Prostate gland (tissue), 2 donors: ENCODE results near the gene ASIP. TPM values are rescaled to one million over a fixed set of nuclear protein-coding genes. Genes with fewer than 3 reads are reported as not detected.
A peak's percentile ranks its signal among the peaks of the same experiment; 100 is the strongest.

Experiments
- DNase-seq: peaks from one replicate; pipeline ENCODE4 v3.0.0-alpha.2; 2019; ENCODE audit warnings: low spot score
- H3K27ac ChIP-seq, 2 donors: fragments of 200-600 bp; sonication (generic); 2 replicates each; pipeline ENCODE4 v1.5.1; 2017 to 2019
- H3K27me3 ChIP-seq: fragments of 200-600 bp; sonication (generic); replicated peaks from 2 replicates; pipeline ENCODE4 v1.5.1; 2019; ENCODE audit not compliant: insufficient read depth
- H3K36me3 ChIP-seq, 2 donors: fragments of 200-600 bp; sonication (generic); 1 replicate in 1 of 2; 2 replicates in 1 of 2; pipeline versions ENCODE4 v1.5.1 to v1.8.1; 2017 to 2019
- H3K4me1 ChIP-seq: fragments of 200-600 bp; sonication (generic); replicated peaks from 2 replicates; pipeline ENCODE4 v1.5.1; 2019
- H3K4me3 ChIP-seq, 2 donors: fragments of 200-600 bp; sonication (generic); 2 replicates each; pipeline ENCODE4 v1.5.1; 2017 to 2019
- H3K9me3 ChIP-seq: fragments of 200-600 bp; sonication (generic); 2 replicates; pipeline ENCODE4 v1.5.1; 2017
- POLR2A ChIP-seq: fragments of 450-650 bp; IDR thresholded peaks from one replicate; pipeline ENCODE4 v1.6.1; 2016; ENCODE audit warnings: antibody characterized with exemption, mild to moderate bottlenecking
- POLR2AphosphoS5 ChIP-seq: sonication (generic); formaldehyde crosslinking; IDR thresholded peaks from one replicate; pipeline ENCODE4 v1.6.1; 2017; ENCODE audit warnings: antibody characterized with exemption
- WGBS: methylation state at CpG from one replicate; pipeline ENCODE4 v1.1.5; 2018; 5-methylcytosine and 5-hydroxymethylcytosine counted together
- intact Hi-C: fragments of 100-400 bp; cut with DNase I; formaldehyde crosslinking; loops from one replicate; pipeline ENCODE4 v1.14.2; 2022
- total RNA-seq, 2 donors: library from RNA; depleted of rRNA; stranded (reverse); fragments of >200 nt; gene quantifications; one replicate each; pipeline ENCODE4 v1.1.0, GENCODE V29; 2016
- TF ChIP-seq, protein P1 (sequence below), 4 experiments: fragments of 200-600 bp in 2 of 4; fragments of 450-650 bp in 2 of 4; sonication (generic) in 2 of 4; IDR thresholded peaks; 1 replicate in 3 of 4; 2 replicates in 1 of 4; pipeline ENCODE4 v1.5.1; 2016 to 2019; ENCODE audit warnings: antibody characterized with exemption in 4 of 4, mild to moderate bottlenecking in 2 of 4, moderate library complexity in 2 of 4

ASIP gene
- total RNA-seq, 2 donors from 2014 or later: 3.6 TPM; not detected in 1

DNA sequence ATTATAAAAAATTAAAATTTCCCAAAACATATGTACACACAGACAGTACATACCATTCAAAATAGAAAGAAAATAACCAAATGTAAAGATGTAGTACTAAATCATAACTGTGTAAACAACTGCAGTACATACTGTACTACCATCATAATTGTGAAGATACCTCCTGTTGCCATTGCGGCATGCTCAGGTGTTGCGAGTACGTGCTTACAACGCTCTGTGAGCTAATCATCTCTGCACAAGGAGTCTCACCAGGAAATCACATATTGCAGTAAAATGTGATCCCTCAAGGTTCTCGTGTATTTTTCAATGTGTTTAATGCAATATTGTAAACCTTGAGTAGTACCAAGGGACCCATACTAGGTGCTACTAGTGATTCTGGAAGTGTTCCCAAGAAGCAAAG, 22.9 kb downstream of the ASIP start:
- WGBS: 88% methylated on average over 5 of the region's 5 CpGs
- H3K4me3 ChIP-seq: no peak overlapping the region
- intact Hi-C loops: no loop called here
- no peaks in the 10 kb centered on the region for H3K27me3 ChIP-seq
- H3K27ac ChIP-seq: no peak overlapping the region
- no peak for DNase-seq
- TF ChIP-seq POLR2AphosphoS5 (peak; percentile 23), POLR2A (no peak)
- TF ChIP-seq, protein P1, sequence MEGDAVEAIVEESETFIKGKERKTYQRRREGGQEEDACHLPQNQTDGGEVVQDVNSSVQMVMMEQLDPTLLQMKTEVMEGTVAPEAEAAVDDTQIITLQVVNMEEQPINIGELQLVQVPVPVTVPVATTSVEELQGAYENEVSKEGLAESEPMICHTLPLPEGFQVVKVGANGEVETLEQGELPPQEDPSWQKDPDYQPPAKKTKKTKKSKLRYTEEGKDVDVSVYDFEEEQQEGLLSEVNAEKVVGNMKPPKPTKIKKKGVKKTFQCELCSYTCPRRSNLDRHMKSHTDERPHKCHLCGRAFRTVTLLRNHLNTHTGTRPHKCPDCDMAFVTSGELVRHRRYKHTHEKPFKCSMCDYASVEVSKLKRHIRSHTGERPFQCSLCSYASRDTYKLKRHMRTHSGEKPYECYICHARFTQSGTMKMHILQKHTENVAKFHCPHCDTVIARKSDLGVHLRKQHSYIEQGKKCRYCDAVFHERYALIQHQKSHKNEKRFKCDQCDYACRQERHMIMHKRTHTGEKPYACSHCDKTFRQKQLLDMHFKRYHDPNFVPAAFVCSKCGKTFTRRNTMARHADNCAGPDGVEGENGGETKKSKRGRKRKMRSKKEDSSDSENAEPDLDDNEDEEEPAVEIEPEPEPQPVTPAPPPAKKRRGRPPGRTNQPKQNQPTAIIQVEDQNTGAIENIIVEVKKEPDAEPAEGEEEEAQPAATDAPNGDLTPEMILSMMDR (IDR thresholded peaks at IDR 0.05): no peak
- H3K4me1 ChIP-seq: no peaks in the 10 kb centered on the region
- no peaks in the 10 kb centered on the region for H3K36me3 ChIP-seq
- H3K9me3 ChIP-seq: no peaks in the 10 kb centered on the region

DNA sequence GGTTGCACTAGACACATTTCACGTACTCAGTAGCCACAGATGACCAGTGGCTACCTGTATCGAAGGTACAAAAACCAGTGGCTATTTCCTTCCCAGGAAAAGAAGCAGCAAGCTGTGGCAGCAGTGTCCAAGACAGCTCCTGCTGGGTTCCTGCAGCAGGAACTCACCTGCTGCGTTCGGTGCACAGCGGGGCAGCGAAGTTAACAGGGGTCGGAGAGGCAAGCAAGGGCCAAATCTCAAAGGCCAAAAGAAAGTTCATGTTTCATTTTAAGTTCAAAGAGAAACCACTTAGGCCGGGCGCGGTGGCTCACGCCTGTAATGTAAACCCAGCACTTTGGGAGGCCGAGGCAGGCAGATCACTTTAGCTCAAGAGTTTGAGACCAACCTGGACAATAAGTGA, 26.9 kb downstream of the ASIP start:
- DNase-seq: no peak
- intact Hi-C loops: no loop called here
- TF ChIP-seq POLR2A: no peak
- no peak for TF ChIP-seq POLR2AphosphoS5
- TF ChIP-seq, protein P1 (IDR thresholded peaks at IDR 0.05): no peak
- Histone ChIP-seq H3K9me3 (no peaks in the 10 kb centered on the region), H3K27me3 (no peaks in the 10 kb centered on the region), H3K36me3 (no peaks in the 10 kb centered on the region), H3K4me1 (no peaks in the 10 kb centered on the region), H3K4me3 (no peak overlapping the region), H3K27ac (peak overlapping the region in 1 of 2 donors; percentile 90)
- WGBS: 95% methylated on average over 12 of the region's 12 CpGs

DNA sequence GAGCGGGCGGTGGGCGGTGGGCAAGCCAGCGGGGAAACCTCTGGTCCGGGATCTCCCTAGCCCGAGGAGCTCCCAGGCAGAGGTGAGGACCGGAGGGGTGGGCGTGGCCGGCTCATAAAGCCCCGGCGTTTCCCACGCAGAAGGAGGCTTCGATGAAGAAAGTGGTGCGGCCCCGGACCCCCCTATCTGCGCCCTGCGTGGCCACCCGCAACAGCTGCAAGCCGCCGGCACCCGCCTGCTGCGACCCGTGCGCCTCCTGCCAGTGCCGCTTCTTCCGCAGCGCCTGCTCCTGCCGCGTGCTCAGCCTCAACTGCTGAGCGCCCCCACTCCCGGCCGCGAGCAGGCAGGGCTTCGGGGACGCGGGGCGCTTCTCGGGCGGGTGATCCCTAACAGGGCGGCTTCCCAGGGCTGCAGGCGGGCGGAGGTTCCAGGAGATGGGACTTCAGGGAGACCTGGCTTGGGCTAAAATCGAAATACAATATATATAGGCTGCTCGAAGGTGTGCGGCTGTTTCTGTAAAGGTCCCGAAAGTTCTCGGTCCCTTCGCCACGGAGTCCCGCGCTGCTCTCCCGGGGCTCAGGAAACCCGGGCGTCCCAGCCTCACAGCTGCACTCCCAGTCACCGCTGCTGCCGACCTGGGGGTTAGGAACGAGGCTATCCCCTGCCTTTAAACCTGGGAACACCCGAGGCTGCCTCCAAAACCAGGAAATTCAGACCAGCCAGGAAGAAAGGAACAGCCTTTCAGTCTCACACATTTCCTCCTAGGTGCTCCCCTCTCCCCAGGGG, 27.8 kb downstream of the ASIP start:
- no peaks in the 10 kb centered on the region for H3K36me3 ChIP-seq
- peak overlapping the region; percentile 66 to 90 for H3K27ac ChIP-seq
- no peaks in the 10 kb centered on the region for H3K9me3 ChIP-seq
- 14% methylated on average over 33 of the region's 58 CpGs for WGBS
- H3K4me1 ChIP-seq: no peaks in the 10 kb centered on the region
- peak overlapping the region; percentile 24 to 28 for H3K4me3 ChIP-seq
- peak; percentile 15 for DNase-seq
- TF ChIP-seq, protein P1 (IDR thresholded peaks at IDR 0.05): no peak
- TF ChIP-seq POLR2A: no peak
- TF ChIP-seq POLR2AphosphoS5: peak; percentile 41
- intact Hi-C loops: no loop called here
- H3K27me3 ChIP-seq: no peaks in the 10 kb centered on the region

GRCh38 chr20:34269996-34270627, 28.9 kb downstream of the ASIP start:
- Histone ChIP-seq H3K9me3 (no peaks in the 10 kb centered on the region), H3K27ac (peak overlapping the region; percentile 66 to 90), H3K4me3 (no peak overlapping the region), H3K36me3 (no peaks in the 10 kb centered on the region), H3K27me3 (no peaks in the 10 kb centered on the region), H3K4me1 (no peaks in the 10 kb centered on the region)
- intact Hi-C loops: no loop called here
- TF ChIP-seq, protein P1 (IDR thresholded peaks at IDR 0.05): no peak
- TF ChIP-seq POLR2AphosphoS5 (peak; percentile 93), POLR2A (no peak)
- WGBS: 73% methylated on average over 9 of the region's 9 CpGs
- DNase-seq: peak; percentile 78

- no peak for DNase-seq
- no peaks in the 10 kb centered on the region for H3K36me3 ChIP-seq
- H3K4me3 ChIP-seq: no peak overlapping the region
- intact Hi-C loops: no loop called here
- no peaks in the 10 kb centered on the region for H3K9me3 ChIP-seq
- H3K4me1 ChIP-seq: no peaks in the 10 kb centered on the region
- 65% methylated on average over 2 of the region's 2 CpGs for WGBS
- no peak for TF ChIP-seq POLR2A
- TF ChIP-seq POLR2AphosphoS5: no peak
- TF ChIP-seq, protein P1 (IDR thresholded peaks at IDR 0.05): no peak
- no peaks in the 10 kb centered on the region for H3K27me3 ChIP-seq
- peak overlapping the region; percentile 38 to 90 for H3K27ac ChIP-seq
These were observed 30.7 kb downstream of the ASIP start for GRCh38 chr20:34271956-34272355.
